ENCODE measurements around the gene CCDC183.
"Not testable (repeated sequence)": the region's sequence is repeated elsewhere in the genome, so short reads cannot be mapped to it uniquely, and the experiment has no call there.

Gene CCDC183

GRCh38 chr9:136763649-136764035 lies 32.5 kb upstream of the CCDC183 start:
- H3K27me3 Mint-ChIP-seq: peaks cover 7 to 36% of the 10 kb centered on the region in 2 donors
- H3K27ac Mint-ChIP-seq: no peak overlapping the region
- DNase-seq: no peak
- H3K9me3 Mint-ChIP-seq: no peaks in the 10 kb centered on the region
- ATAC-seq (replicated peaks): no peak
- peaks cover 8% of the 10 kb centered on the region in 2 donors for H3K4me1 Mint-ChIP-seq (ENCODE audit: low read depth in 2 of 2)
- peaks cover 4% of the 10 kb centered on the region for H3K36me3 Mint-ChIP-seq (ENCODE audit: insufficient read depth)
- no peak overlapping the region for H3K4me3 Mint-ChIP-seq

GRCh38 chr9:136764301-136764891 lies 31.7 kb upstream of the CCDC183 start, which contains the start of gene LCN15:
Gene LCN15, minus strand, starts transcription at chr9:136764518. Its CDS starts 30 bp downstream, at chr9:136764488.
- peak within 1 kb of the TSS in 1 of 2 donors; percentile 57 for H3K27ac Mint-ChIP-seq

GRCh38 chr9:136765041-136765440 lies 31.1 kb upstream of the CCDC183 start:
- peaks cover 7 to 37% of the 10 kb centered on the region in 2 donors for H3K27me3 Mint-ChIP-seq
- peak overlapping the region in 1 of 2 donors; percentile 57 for H3K27ac Mint-ChIP-seq
- DNase-seq (no peak), ATAC-seq (replicated peaks) (no peak)
- H3K4me3 Mint-ChIP-seq: no peak overlapping the region
- peaks cover 7% of the 10 kb centered on the region for H3K36me3 Mint-ChIP-seq (ENCODE audit: insufficient read depth)
- peaks cover 8 to 12% of the 10 kb centered on the region in 2 donors for H3K4me1 Mint-ChIP-seq (ENCODE audit: low read depth in 2 of 2)
- H3K9me3 Mint-ChIP-seq: no peaks in the 10 kb centered on the region

More at GRCh38 chr9:136764301-136764891, 31.7 kb upstream of the CCDC183 start, which contains the start of gene LCN15:
- H3K9me3 Mint-ChIP-seq: no peaks in the 10 kb centered on the region
- peaks cover 8% of the 10 kb centered on the region in 2 donors for H3K4me1 Mint-ChIP-seq (ENCODE audit: low read depth in 2 of 2)
- H3K36me3 Mint-ChIP-seq (ENCODE audit: insufficient read depth): peaks cover 4% of the 10 kb centered on the region
- DNase-seq (no peak), ATAC-seq (replicated peaks) (no peak)
- peaks cover 7 to 36% of the 10 kb centered on the region in 2 donors for H3K27me3 Mint-ChIP-seq
- H3K4me3 Mint-ChIP-seq: no peak within 1 kb of the TSS

GRCh38 chr9:136765745-136766409 lies 30.3 kb upstream of the CCDC183 start:
- not testable (repeated sequence) for H3K9me3 Mint-ChIP-seq; ATAC-seq (replicated peaks); H3K36me3 Mint-ChIP-seq (ENCODE audit: insufficient read depth); DNase-seq
- peak overlapping the region in 1 of 2 donors; percentile 59 for H3K4me3 Mint-ChIP-seq
- peaks cover 8 to 12% of the 10 kb centered on the region in 2 donors for H3K4me1 Mint-ChIP-seq (ENCODE audit: low read depth in 2 of 2)
- peaks cover 7 to 35% of the 10 kb centered on the region in 2 donors for H3K27me3 Mint-ChIP-seq
- peak overlapping the region in 1 of 2 donors; percentile 57 for H3K27ac Mint-ChIP-seq

GRCh38 chr9:136766410-136767120 lies 29.6 kb upstream of the CCDC183 start:
- not testable (repeated sequence) for H3K9me3 Mint-ChIP-seq; H3K36me3 Mint-ChIP-seq (ENCODE audit: insufficient read depth); DNase-seq
- Mint-ChIP-seq H3K27me3 (peaks cover 7 to 36% of the 10 kb centered on the region in 2 donors), H3K27ac (peak overlapping the region in 1 of 2 donors; percentile 66), H3K4me1 (ENCODE audit: low read depth in 2 of 2) (peaks cover 8 to 12% of the 10 kb centered on the region in 2 donors), H3K4me3 (peak overlapping the region; percentile 4 to 35)
- ATAC-seq (replicated peaks): peak; percentile 42

GRCh38 chr9:136769710-136770191 lies 26.4 kb upstream of the CCDC183 start:
- H3K4me1 Mint-ChIP-seq (ENCODE audit: low read depth in 2 of 2): peaks cover 11 to 12% of the 10 kb centered on the region in 2 donors
- H3K4me3 Mint-ChIP-seq: no peak overlapping the region
- ATAC-seq (replicated peaks) (peak; percentile 67), DNase-seq (peak; percentile 30 to 34 (median 33))
- peaks cover 7% of the 10 kb centered on the region for H3K36me3 Mint-ChIP-seq (ENCODE audit: insufficient read depth)
- peaks cover 7 to 46% of the 10 kb centered on the region in 2 donors for H3K27me3 Mint-ChIP-seq
- no peak overlapping the region for H3K27ac Mint-ChIP-seq
- H3K9me3 Mint-ChIP-seq: peaks cover 0 to 6% of the 10 kb centered on the region in 2 donors

- Mint-ChIP-seq H3K27me3 (peaks cover 6 to 47% of the 10 kb centered on the region in 2 donors), H3K9me3 (peaks cover 0 to 6% of the 10 kb centered on the region in 2 donors), H3K36me3 (ENCODE audit: insufficient read depth) (peaks cover 7% of the 10 kb centered on the region), H3K4me1 (ENCODE audit: low read depth in 2 of 2) (peaks cover 4 to 5% of the 10 kb centered on the region in 2 donors), H3K27ac (no peak overlapping the region), H3K4me3 (no peak overlapping the region)
- DNase-seq (no peak), ATAC-seq (replicated peaks) (no peak)
These were observed 24.2 kb upstream of the CCDC183 start for GRCh38 chr9:136771907-136772415.

- DNase-seq (no peak), ATAC-seq (replicated peaks) (peak; percentile 42)
- H3K27me3 Mint-ChIP-seq: peaks cover 18 to 51% of the 10 kb centered on the region in 2 donors
These were observed 22.6 kb upstream of the CCDC183 start for GRCh38 chr9:136773386-136774044.

GRCh38 chr9:136774416-136775045 lies 21.6 kb upstream of the CCDC183 start:
- Mint-ChIP-seq H3K36me3 (ENCODE audit: insufficient read depth) (peaks cover 7% of the 10 kb centered on the region), H3K9me3 (peaks cover 0 to 6% of the 10 kb centered on the region in 2 donors), H3K4me3 (no peak overlapping the region), H3K4me1 (ENCODE audit: low read depth in 2 of 2) (peaks cover 3% of the 10 kb centered on the region in 2 donors), H3K27ac (no peak overlapping the region), H3K27me3 (peaks cover 28 to 60% of the 10 kb centered on the region in 2 donors)
- DNase-seq: no peak
- no peak for ATAC-seq (replicated peaks)

More at GRCh38 chr9:136773386-136774044, 22.6 kb upstream of the CCDC183 start:
- H3K9me3 Mint-ChIP-seq: peaks cover 0 to 6% of the 10 kb centered on the region in 2 donors
- H3K36me3 Mint-ChIP-seq (ENCODE audit: insufficient read depth): peaks cover 7% of the 10 kb centered on the region
- no peak overlapping the region for H3K4me3 Mint-ChIP-seq
- H3K4me1 Mint-ChIP-seq (ENCODE audit: low read depth in 2 of 2): peaks cover 3% of the 10 kb centered on the region in 2 donors
- H3K27ac Mint-ChIP-seq: no peak overlapping the region

- H3K36me3 Mint-ChIP-seq (ENCODE audit: insufficient read depth): peaks cover 3% of the 10 kb centered on the region
These were observed 20.9 kb upstream of the CCDC183 start for GRCh38 chr9:136775191-136775590.

GRCh38 chr9:136776947-136777346 lies 19.2 kb upstream of the CCDC183 start:
- H3K9me3 Mint-ChIP-seq: peaks cover 0 to 6% of the 10 kb centered on the region in 2 donors
- no peak overlapping the region for H3K4me3 Mint-ChIP-seq

More at GRCh38 chr9:136775191-136775590, 20.9 kb upstream of the CCDC183 start:
- H3K27me3 Mint-ChIP-seq: peaks cover 28 to 60% of the 10 kb centered on the region in 2 donors
- ATAC-seq (replicated peaks) (no peak), DNase-seq (no peak)
- H3K27ac Mint-ChIP-seq: no peak overlapping the region
- peaks cover 0 to 3% of the 10 kb centered on the region in 2 donors for H3K4me1 Mint-ChIP-seq (ENCODE audit: low read depth in 2 of 2)
- H3K9me3 Mint-ChIP-seq: peaks cover 0 to 6% of the 10 kb centered on the region in 2 donors
- H3K4me3 Mint-ChIP-seq: no peak overlapping the region

GRCh38 chr9:136777359-136777758 lies 18.8 kb upstream of the CCDC183 start:
- DNase-seq: no peak
- Mint-ChIP-seq H3K27ac (no peak overlapping the region), H3K27me3 (peaks cover 28 to 57% of the 10 kb centered on the region in 2 donors), H3K4me1 (ENCODE audit: low read depth in 2 of 2) (peaks cover 0 to 3% of the 10 kb centered on the region in 2 donors), H3K36me3 (ENCODE audit: insufficient read depth) (no peaks in the 10 kb centered on the region), H3K9me3 (peaks cover 0 to 6% of the 10 kb centered on the region in 2 donors), H3K4me3 (no peak overlapping the region)
- no peak for ATAC-seq (replicated peaks)

More at GRCh38 chr9:136776947-136777346, 19.2 kb upstream of the CCDC183 start:
- Mint-ChIP-seq H3K4me1 (ENCODE audit: low read depth in 2 of 2) (peaks cover 0 to 3% of the 10 kb centered on the region in 2 donors), H3K27me3 (peaks cover 28 to 57% of the 10 kb centered on the region in 2 donors), H3K36me3 (ENCODE audit: insufficient read depth) (peaks cover 2% of the 10 kb centered on the region), H3K27ac (peak overlapping the region in 1 of 2 donors; percentile 68)
- DNase-seq (no peak), ATAC-seq (replicated peaks) (no peak)

Data from effector memory CD8-positive, alpha-beta T cell (primary cell).